DOHH2 (cell line): ENCODE measurements around the gene NTNG1.

Experiments
- H3F3A ChIP-seq: fragments of 200-600 bp; sonication (generic), shearing (Covaris generic); 2 replicates; pipeline ENCODE4 v1.6.0; 2016; ENCODE audit warnings: antibody characterized with exemption, mild to moderate bottlenecking; ENCODE audit not compliant: control insufficient read depth, insufficient read depth
- H3K27ac ChIP-seq: fragments of 200-600 bp; sonication (generic); 2 replicates; pipeline ENCODE4 v1.5.1; 2014; ENCODE audit warnings: low read depth, mild to moderate bottlenecking, low read length, moderate library complexity
- H3K27me3 ChIP-seq: fragments of 200-600 bp; sonication (generic); 2 replicates; pipeline ENCODE4 v1.6.1; 2014; ENCODE audit warnings: mild to moderate bottlenecking, low read length, mixed read lengths; ENCODE audit not compliant: control insufficient read depth
- H3K36me3 ChIP-seq: fragments of 200-600 bp; sonication (generic); 2 replicates; pipeline ENCODE4 v1.6.1; 2014; ENCODE audit warnings: mild to moderate bottlenecking, low read length, moderate library complexity, mixed read lengths; ENCODE audit not compliant: control insufficient read depth
- H3K4me1 ChIP-seq: fragments of 200-600 bp; sonication (generic); 2 replicates; pipeline ENCODE4 v1.6.1; 2014; ENCODE audit warnings: mild to moderate bottlenecking, low read length, mixed read lengths; ENCODE audit not compliant: control insufficient read depth
- H3K4me2 ChIP-seq: fragments of 200-600 bp; sonication (generic); 2 replicates; pipeline ENCODE4 v1.6.0; 2014; ENCODE audit warnings: mild to moderate bottlenecking, low read length, moderate library complexity
- H3K4me3 ChIP-seq: fragments of 200-600 bp; sonication (generic); 2 replicates; pipeline ENCODE4 v1.5.1; 2014; ENCODE audit warnings: mild to moderate bottlenecking, low read length, mixed read lengths
- H3K79me2 ChIP-seq: fragments of 200-600 bp; sonication (generic); 2 replicates; pipeline ENCODE4 v1.6.1; 2014; ENCODE audit warnings: mild to moderate bottlenecking, low read length, mixed read lengths; ENCODE audit not compliant: control insufficient read depth
- H3K9me2 ChIP-seq: fragments of 200-600 bp; sonication (generic); replicated peaks from 2 replicates; pipeline ENCODE4 v1.6.1; 2014; ENCODE audit warnings: mild to moderate bottlenecking, low read length, mixed read lengths; ENCODE audit not compliant: control insufficient read depth
- H3K9me3 ChIP-seq: fragments of 200-600 bp; sonication (generic); 2 replicates; pipeline ENCODE4 v1.6.1; 2014; ENCODE audit warnings: antibody characterized with exemption, low read length, mixed read lengths; ENCODE audit not compliant: control insufficient read depth, insufficient read depth
- H4K20me1 ChIP-seq: fragments of 200-600 bp; sonication (generic); 2 replicates; pipeline ENCODE4 v1.6.0; 2014; ENCODE audit warnings: low read depth, mild to moderate bottlenecking, antibody characterized with exemption, low read length, moderate library complexity; ENCODE audit not compliant: control insufficient read depth, insufficient read depth
- EZH2phosphoT487 ChIP-seq: fragments of 200-600 bp; sonication (generic); IDR thresholded peaks from 2 replicates; pipeline ENCODE4 v1.6.1; 2017; ENCODE audit warnings: borderline replicate concordance, mild to moderate bottlenecking, antibody characterized with exemption, low read length, moderate library complexity, mixed read lengths
- TF ChIP-seq, protein P1 (sequence below): fragments of 200-600 bp; sonication (generic); IDR thresholded peaks from one replicate; pipeline ENCODE4 v1.5.1; 2014; ENCODE audit warnings: antibody characterized with exemption, mild to moderate bottlenecking, low read depth, low read length; ENCODE audit not compliant: poor library complexity, severe bottlenecking

The NTNG1 gene

DNA sequence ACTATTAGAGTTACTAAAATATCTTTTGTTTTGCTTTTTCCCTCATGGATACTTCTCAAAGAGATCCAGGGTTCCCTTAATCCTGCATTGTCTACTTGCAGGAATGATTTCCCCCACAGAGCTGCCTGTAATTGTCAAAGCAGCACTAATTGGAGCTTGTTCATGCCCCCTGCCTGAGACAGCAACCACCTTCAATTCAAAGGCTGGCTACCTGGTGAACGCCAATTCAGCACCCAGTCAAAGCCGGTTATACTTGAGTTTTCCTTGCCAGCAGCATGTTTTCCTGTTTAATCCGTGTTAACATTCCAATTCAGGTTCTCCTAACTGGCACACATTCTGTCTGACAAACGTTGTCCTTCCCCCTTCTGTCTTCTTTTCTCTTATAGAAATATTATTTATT is 382.9 kb downstream of the NTNG1 start:
- TF ChIP-seq, protein P1, sequence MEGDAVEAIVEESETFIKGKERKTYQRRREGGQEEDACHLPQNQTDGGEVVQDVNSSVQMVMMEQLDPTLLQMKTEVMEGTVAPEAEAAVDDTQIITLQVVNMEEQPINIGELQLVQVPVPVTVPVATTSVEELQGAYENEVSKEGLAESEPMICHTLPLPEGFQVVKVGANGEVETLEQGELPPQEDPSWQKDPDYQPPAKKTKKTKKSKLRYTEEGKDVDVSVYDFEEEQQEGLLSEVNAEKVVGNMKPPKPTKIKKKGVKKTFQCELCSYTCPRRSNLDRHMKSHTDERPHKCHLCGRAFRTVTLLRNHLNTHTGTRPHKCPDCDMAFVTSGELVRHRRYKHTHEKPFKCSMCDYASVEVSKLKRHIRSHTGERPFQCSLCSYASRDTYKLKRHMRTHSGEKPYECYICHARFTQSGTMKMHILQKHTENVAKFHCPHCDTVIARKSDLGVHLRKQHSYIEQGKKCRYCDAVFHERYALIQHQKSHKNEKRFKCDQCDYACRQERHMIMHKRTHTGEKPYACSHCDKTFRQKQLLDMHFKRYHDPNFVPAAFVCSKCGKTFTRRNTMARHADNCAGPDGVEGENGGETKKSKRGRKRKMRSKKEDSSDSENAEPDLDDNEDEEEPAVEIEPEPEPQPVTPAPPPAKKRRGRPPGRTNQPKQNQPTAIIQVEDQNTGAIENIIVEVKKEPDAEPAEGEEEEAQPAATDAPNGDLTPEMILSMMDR, result no peak
- H3K36me3 ChIP-seq, result no peaks in the 10 kb centered on the region; the same call in 1 of the 2 replicates
- H3F3A ChIP-seq, result peaks cover 6% of the 10 kb centered on the region; the same call in 1 of the 2 replicates
- H3K4me2 ChIP-seq, result no peak overlapping the region
- no peaks in the 10 kb centered on the region for H3K79me2 ChIP-seq
- H3K9me3 ChIP-seq, result no peaks in the 10 kb centered on the region
- no peaks in the 10 kb centered on the region for H3K27me3 ChIP-seq
- H4K20me1 ChIP-seq, result no peaks in the 10 kb centered on the region
- H3K27ac ChIP-seq, result no peak overlapping the region
- peaks cover 64% of the 10 kb centered on the region for H3K4me1 ChIP-seq
- no peaks in the 10 kb centered on the region for H3K9me2 ChIP-seq
- no peak overlapping the region for H3K4me3 ChIP-seq

DNA sequence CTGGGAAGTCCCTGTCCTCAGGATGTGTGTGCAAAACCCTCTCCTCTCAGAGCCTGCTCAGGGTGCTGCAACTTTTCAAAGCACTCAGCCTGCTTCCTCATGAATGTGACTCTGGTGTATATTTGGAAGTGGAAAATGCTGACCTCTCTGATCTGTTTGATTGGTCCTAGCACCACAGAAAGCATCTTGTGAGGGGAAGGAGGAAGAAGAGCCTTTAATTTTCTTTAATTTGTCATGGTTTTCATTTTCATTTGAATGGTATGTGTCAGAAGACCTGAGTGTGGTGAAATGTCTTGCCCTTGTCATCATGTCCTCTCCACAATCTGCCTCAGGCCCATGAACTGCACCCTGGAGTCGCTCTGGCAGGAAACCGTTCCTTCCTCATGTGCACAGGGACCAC is 383.5 kb downstream of the NTNG1 start:
- Histone ChIP-seq H3F3A (peaks cover 6% of the 10 kb centered on the region; the same call in 1 of the 2 replicates), H3K9me2 (no peaks in the 10 kb centered on the region), H3K4me3 (no peak overlapping the region), H3K9me3 (no peaks in the 10 kb centered on the region), H3K36me3 (no peaks in the 10 kb centered on the region; the same call in 1 of the 2 replicates), H3K27ac (no peak overlapping the region), H3K4me2 (0 out of 2 replicates have a peak overlapping the region, but pooled peaks have one; percentile 6), H3K27me3 (no peaks in the 10 kb centered on the region), H4K20me1 (no peaks in the 10 kb centered on the region), H3K4me1 (peaks cover 70% of the 10 kb centered on the region), H3K79me2 (no peaks in the 10 kb centered on the region)
- no peak for TF ChIP-seq EZH2phosphoT487
- TF ChIP-seq, protein P1, result no peak

DNA sequence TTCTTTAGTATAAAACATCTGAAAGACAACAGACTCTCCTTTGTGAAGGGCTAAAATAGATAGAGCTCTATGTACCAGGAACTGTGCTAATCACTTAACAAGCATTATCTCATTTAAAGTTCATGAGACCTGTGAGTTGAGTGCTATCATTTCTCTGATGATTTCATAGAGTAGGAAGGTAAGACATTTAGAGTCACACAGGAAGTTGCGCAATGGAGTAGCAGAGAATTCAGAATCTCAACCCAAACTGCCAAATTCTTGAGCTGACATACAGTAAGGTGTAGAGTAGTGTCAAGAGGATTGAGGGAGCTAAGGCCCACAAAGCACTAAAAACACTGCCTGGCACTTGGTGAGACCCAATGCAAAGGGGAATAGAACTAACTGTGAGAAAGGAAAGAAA is 384.3 kb downstream of the NTNG1 start:
- Histone ChIP-seq H3K27me3 (no peaks in the 10 kb centered on the region), H3K4me3 (no peak overlapping the region), H3K36me3 (no peaks in the 10 kb centered on the region; the same call in 1 of the 2 replicates), H4K20me1 (no peaks in the 10 kb centered on the region), H3K9me2 (no peaks in the 10 kb centered on the region), H3F3A (0 out of 2 replicates have a peak, but pooled peaks cover 6% of the 10 kb centered on the region), H3K4me2 (peak overlapping the region; percentile 8; the same call in 1 of the 2 replicates), H3K27ac (0 out of 2 replicates have a peak overlapping the region, but pooled peaks have one; percentile 10), H3K79me2 (no peaks in the 10 kb centered on the region), H3K4me1 (peaks cover 76% of the 10 kb centered on the region), H3K9me3 (no peaks in the 10 kb centered on the region)
- TF ChIP-seq, protein P1, result no peak
- no peak for TF ChIP-seq EZH2phosphoT487
